NCI-H128 (cell line): Measurements from ENCODE around the gene NXPH2.
"Not testable (repeated sequence)": the region's sequence is repeated elsewhere in the genome, so short reads cannot be mapped to it uniquely, and the experiment has no call there.

Experiments used
- DNase-seq: peaks from one replicate; lab custom pipeline; 2025; ENCODE audit not compliant: unreplicated experiment; lab: John Stamatoyannopoulos, UW

NXPH2 gene

GRCh38 chr2:138760676-138761075, 19.5 kb downstream of the NXPH2 start:
- no peak for DNase-seq

- DNase-seq, result no peak
Measured at GRCh38 chr2:138757384-138757783, 22.8 kb downstream of the NXPH2 start.

GRCh38 chr2:138752197-138752956, 27.8 kb downstream of the NXPH2 start:
- no peak for DNase-seq

- DNase-seq, result no peak
Measured at GRCh38 chr2:138744713-138745112, 35.5 kb downstream of the NXPH2 start.

- DNase-seq, result no peak
Measured at GRCh38 chr2:138742441-138743057, 37.6 kb downstream of the NXPH2 start.

- no peak for DNase-seq
Measured at GRCh38 chr2:138741851-138742250, 38.3 kb downstream of the NXPH2 start.

- DNase-seq, result not testable (repeated sequence)
Measured at GRCh38 chr2:138737009-138737554, 43.1 kb downstream of the NXPH2 start.

GRCh38 chr2:138732651-138733050, 47.5 kb downstream of the NXPH2 start:
- no peak for DNase-seq

- no peak for DNase-seq
Measured at GRCh38 chr2:138730497-138731030, 49.6 kb downstream of the NXPH2 start.

- DNase-seq, result no peak
Measured at GRCh38 chr2:138727956-138728355, 52.2 kb downstream of the NXPH2 start.

- no peak for DNase-seq
Measured at GRCh38 chr2:138726681-138727080, 53.5 kb downstream of the NXPH2 start.

- no peak for DNase-seq
Measured at GRCh38 chr2:138724729-138725459, 55.3 kb downstream of the NXPH2 start.

GRCh38 chr2:138724327-138724726, 55.9 kb downstream of the NXPH2 start:
- no peak for DNase-seq

- no peak for DNase-seq
Measured at GRCh38 chr2:138723196-138723987, 56.8 kb downstream of the NXPH2 start.

GRCh38 chr2:138722316-138722715, 57.9 kb downstream of the NXPH2 start:
- no peak for DNase-seq

GRCh38 chr2:138720035-138720838, 60.0 kb downstream of the NXPH2 start:
- no peak for DNase-seq

GRCh38 chr2:138718405-138718804, 61.8 kb downstream of the NXPH2 start:
- no peak for DNase-seq

GRCh38 chr2:138716183-138716582, 64.0 kb downstream of the NXPH2 start:
- no peak for DNase-seq

- DNase-seq, result no peak
Measured at GRCh38 chr2:138713504-138713903, 66.7 kb downstream of the NXPH2 start.

- DNase-seq, result no peak
Measured at GRCh38 chr2:138713069-138713496, 67.1 kb downstream of the NXPH2 start.
